Stromal cell of bone marrow (primary cell): Measurements from ENCODE around the gene POLR1D.

Source experiments
- DNase-seq: peaks from one replicate; pipeline ENCODE4 v3.0.0-alpha.2; 2012; ENCODE audit warnings: low read depth

Gene POLR1D

GRCh38 chr13:27638521-27638920 is 16.8 kb downstream of the POLR1D start:
- DNase-seq, result no peak

GRCh38 chr13:27639186-27639585 is 17.5 kb downstream of the POLR1D start:
- DNase-seq, result no peak

DNA sequence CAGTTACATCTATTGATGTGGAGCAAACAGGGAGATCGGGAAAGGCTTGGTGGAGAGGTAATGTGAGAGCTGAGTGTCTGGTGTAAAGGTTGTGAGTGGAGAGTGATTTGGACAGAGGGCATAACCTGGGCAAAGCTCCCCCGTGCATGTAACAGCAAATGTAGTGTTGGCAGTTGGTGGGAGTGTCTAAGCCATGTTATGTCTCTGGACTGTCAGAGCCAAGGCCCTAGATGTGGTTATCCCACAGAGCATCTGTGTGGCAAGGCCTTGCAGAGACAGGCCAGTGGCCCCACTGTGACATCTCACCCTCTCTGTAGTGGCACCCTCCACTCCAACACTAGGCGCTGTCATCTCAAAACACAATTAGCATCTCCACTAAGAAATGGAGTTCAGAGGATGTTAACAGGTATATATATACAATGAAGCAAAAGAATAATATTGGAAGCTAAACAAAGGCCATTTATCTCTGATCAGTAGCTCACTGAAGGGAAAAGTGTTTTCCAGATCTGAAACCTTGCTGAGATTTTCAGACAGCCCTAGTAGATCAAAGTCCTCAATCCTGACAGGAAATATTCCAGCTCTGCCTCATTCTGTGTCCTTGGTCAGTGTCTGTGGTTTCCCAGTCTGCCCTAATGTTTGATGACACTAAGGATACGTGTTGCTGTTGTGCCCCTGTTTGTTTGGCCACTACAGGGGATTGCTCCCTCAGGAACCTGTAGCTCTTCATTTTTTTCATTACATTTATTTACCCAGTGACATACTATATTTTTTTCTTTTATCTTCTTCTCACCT is 20.2 kb downstream of the POLR1D start:
- DNase-seq, result no peak

- no peak for DNase-seq
These were observed 21.8 kb downstream of the POLR1D start for GRCh38 chr13:27643334-27644132.

GRCh38 chr13:27644302-27644701 is 22.6 kb downstream of the POLR1D start:
- peak; percentile 77 for DNase-seq

DNA sequence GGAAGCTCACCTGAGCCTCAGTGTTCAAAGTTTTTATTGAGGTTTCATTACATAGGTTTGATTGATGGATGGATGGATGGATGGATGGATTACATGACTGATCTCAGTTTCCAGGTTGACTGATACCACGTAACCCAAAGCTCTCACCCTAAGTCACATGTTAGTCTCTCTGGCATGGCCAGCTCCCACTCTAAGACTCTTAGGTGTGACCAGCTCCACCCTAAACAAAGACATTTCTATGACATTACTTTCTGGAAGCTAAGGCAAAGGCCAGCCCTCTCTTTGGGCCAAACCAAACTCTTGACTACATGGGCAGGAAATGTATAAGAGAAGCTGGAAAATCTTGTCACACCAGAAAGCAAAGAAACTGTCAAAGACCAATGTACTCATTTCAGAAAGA is 28.6 kb downstream of the POLR1D start:
- no peak for DNase-seq

GRCh38 chr13:27654059-27654458 is 32.4 kb downstream of the POLR1D start:
- DNase-seq, result no peak

DNA sequence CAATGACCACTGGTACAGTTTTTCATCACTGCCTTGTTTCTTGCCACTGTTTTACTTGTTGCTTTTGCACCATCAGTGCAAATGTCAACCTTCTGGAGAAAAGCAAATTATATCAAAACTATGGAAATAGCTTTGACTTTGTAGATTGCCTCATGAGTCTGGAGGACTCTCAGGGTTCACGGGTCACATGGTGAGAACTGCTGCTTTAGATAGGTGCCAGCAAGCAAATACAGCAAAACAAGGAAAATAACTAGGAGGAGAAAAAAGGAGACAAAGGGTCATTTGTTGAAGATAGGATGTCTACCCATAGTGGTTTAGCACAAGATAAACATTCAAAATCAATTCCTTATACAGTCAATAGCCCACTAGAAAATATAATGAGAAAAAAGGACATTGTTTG is 33.1 kb downstream of the POLR1D start:
- no peak for DNase-seq

GRCh38 chr13:27657724-27658123 is 36.0 kb downstream of the POLR1D start:
- DNase-seq, result no peak

DNA sequence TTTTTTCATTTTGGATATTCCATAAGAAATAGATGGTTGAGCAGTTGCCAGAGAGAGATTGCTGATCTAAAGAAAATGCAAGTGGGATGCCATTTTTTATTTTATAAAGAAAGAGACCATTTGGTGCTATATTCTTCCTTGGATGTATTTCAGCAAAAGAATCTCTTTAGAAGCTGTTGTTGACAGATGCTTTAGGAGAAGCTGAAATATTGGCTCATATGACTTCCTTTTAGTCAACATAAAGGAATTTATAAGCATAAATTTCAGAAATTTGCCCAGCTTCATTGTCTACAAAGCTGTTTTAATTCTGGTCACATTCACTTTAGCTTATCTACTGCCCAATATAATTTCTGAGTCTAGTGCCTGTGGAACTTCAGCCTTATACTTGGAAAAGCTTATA is 36.9 kb downstream of the POLR1D start:
- no peak for DNase-seq

DNA sequence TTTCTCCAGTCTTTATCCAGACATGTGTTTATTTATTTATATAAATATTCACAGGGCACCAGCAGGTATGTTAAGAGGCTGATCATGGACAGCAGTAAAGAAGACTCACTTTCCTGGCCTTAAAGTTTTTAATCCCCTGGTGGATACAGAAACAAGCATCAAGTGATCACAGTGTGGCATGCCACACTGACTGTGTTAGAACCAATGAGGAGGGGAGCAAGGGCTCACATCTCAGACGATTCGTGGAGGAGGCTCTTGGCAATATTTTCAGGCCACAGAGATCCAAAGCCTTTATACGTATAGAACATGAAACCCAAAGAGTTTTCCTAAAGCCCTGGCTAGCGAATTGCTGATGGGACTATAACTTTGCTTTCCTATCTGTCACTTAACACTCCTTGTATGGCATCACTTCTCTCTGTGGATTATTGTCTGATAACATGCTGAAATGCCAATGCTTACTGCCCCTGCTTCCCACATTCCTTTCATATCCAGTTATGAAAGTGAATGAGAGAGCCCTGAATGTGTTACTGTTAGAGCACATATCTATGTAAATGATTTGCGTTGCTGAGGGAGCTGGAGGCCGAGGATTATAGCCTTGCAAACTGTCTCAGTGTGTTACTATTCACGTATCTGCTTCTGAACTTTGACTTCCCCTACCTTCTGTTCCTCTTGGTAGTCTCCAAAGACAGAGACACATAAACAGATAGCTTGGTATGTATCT is 37.6 kb downstream of the POLR1D start:
- DNase-seq, result no peak

DNA sequence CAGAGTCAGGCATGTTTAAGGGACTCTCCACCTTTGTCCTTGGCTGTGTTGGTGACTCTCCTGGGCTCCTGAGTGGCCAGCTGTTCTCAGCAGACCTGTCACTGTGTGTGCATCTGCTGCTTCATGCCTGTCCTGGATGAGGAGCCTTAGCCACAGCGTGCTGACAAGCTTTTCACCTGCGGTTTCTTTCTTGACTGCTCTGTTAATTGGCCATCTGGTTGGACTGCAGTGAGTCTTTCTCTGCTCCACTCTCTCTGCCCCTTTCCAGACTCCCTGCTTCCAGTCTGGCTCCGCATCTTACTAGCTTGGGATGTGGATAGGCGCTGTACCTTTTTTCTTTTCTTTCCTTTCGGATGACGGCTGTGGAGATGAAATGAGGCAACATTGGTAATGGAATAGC is 38.8 kb downstream of the POLR1D start:
- no peak for DNase-seq

DNA sequence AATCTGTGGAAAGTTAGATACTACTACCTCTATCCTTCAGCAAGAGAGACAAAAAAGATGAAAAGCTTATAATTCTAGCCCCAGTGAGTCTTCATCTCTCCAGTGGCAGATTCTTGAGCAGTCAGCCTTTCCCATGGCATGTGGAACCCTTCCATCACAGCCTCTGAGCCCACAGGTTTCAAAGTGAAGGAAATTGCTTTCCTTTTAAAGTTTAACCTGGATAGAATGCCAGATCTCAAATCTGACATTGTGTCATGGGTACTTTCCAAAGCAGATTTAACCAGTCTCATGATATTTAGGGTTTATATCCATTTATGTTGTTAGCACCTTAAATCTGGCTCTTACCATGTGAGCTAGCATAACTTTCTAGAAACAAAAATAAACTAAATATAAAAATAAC is 39.3 kb downstream of the POLR1D start:
- no peak for DNase-seq

- no peak for DNase-seq
These were observed 41.2 kb downstream of the POLR1D start for GRCh38 chr13:27662738-27663470.

- DNase-seq, result no peak
These were observed 42.3 kb downstream of the POLR1D start for GRCh38 chr13:27663947-27664346.

GRCh38 chr13:27665333-27665732 is 43.6 kb downstream of the POLR1D start:
- DNase-seq, result no peak

- no peak for DNase-seq
These were observed 44.1 kb downstream of the POLR1D start for GRCh38 chr13:27665761-27666160.

GRCh38 chr13:27666951-27667350 is 45.3 kb downstream of the POLR1D start:
- no peak for DNase-seq

DNA sequence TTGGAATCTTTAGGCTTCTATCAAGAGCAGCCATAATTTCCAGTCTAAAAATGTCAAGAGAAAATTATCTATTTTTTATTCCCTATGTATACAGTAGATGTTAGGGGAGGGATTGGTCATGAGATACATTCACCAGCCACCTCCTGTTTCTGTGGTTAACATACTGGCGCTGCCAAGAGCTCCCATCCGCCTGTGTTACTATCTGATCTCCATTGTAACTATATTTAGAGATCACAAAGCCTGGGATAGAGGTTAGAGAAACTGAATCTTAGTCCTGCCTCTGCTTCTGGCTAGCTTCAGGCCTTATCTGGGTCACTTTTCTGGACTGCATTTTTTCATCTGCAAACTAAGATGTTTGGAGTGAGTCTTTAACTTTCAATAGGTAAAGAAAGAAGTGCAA is 46.3 kb downstream of the POLR1D start:
- no peak for DNase-seq

DNA sequence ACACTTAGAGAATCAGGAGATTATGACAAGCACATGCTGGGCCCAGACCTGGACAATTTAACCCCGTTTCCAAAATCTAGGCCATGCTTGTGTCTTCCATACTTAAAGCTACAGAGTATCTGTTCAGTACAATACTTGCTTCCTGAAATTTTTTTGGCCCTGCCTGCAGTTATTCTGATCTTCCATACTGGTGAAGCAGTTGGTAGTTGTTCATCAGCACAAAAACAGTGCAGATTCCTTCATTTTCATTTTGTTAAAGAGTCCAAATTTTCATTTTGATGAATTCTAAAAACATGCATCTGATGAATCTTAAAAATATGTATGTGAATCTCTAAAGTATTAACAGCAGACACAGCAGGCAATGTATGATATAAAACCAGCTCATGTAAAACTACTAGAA is 49.2 kb downstream of the POLR1D start:
- no peak for DNase-seq

GRCh38 chr13:27672025-27672424 is 50.3 kb downstream of the POLR1D start:
- no peak for DNase-seq
